Measurements from ENCODE around the gene DUOXA2. TPM values are rescaled to one million over a fixed set of nuclear protein-coding genes. Genes with fewer than 3 reads are reported as not detected.

Gene DUOXA2
- total RNA-seq, 2 donors from 2014 or later = 30.2 to 48.5 TPM

- no peaks in the 10 kb centered on the region for H3K9me3 ChIP-seq
- no peak overlapping the region for H3K9ac ChIP-seq (ENCODE audit: low read depth in 2 of 2, low read length in 2 of 2)
- H3K36me3 ChIP-seq = no peaks in the 10 kb centered on the region
- H3K27me3 ChIP-seq = no peaks in the 10 kb centered on the region
- intact Hi-C loops (cut with DNase I) = no loop called here
- H3K4me3 ChIP-seq = no peak overlapping the region
- H3K4me1 ChIP-seq = no peaks in the 10 kb centered on the region
- H3K27ac ChIP-seq = no peak overlapping the region
- TF ChIP-seq CTCF (IDR thresholded peaks at IDR 0.05) = no peak
- no peak for DNase-seq
These were observed 27.3 kb downstream of the DUOXA2 start for GRCh38 chr15:45141386-45141785.

- no peak overlapping the region for H3K4me3 ChIP-seq
- H3K9ac ChIP-seq (ENCODE audit: low read depth in 2 of 2, low read length in 2 of 2) = no peak overlapping the region
- no peaks in the 10 kb centered on the region for H3K9me3 ChIP-seq
- no peak for TF ChIP-seq CTCF (IDR thresholded peaks at IDR 0.05)
- H3K4me1 ChIP-seq = no peaks in the 10 kb centered on the region
- intact Hi-C loops (cut with DNase I) = no loop called here
- H3K27ac ChIP-seq = no peak overlapping the region
- H3K36me3 ChIP-seq = no peaks in the 10 kb centered on the region
- DNase-seq = no peak
- H3K27me3 ChIP-seq = no peaks in the 10 kb centered on the region
These were observed 28.9 kb downstream of the DUOXA2 start for GRCh38 chr15:45143056-45143455.

GRCh38 chr15:45143946-45144345 lies 29.8 kb downstream of the DUOXA2 start:
- Histone ChIP-seq H3K9me3 (no peaks in the 10 kb centered on the region), H3K4me3 (no peak overlapping the region), H3K27me3 (no peaks in the 10 kb centered on the region), H3K27ac (no peak overlapping the region), H3K9ac (ENCODE audit: low read depth in 2 of 2, low read length in 2 of 2) (no peak overlapping the region), H3K36me3 (no peaks in the 10 kb centered on the region), H3K4me1 (no peaks in the 10 kb centered on the region)
- no peak for DNase-seq
- intact Hi-C loops (cut with DNase I) = no loop called here
- TF ChIP-seq CTCF (IDR thresholded peaks at IDR 0.05) = no peak

- no peak overlapping the region for H3K27ac ChIP-seq
- no peaks in the 10 kb centered on the region for H3K27me3 ChIP-seq
- H3K9ac ChIP-seq (ENCODE audit: low read depth in 2 of 2, low read length in 2 of 2) = no peak overlapping the region
- H3K36me3 ChIP-seq = no peaks in the 10 kb centered on the region
- H3K4me3 ChIP-seq = no peak overlapping the region
- intact Hi-C loops (cut with DNase I) = no loop called here
- no peaks in the 10 kb centered on the region for H3K4me1 ChIP-seq
- no peak for TF ChIP-seq CTCF (IDR thresholded peaks at IDR 0.05)
- H3K9me3 ChIP-seq = no peaks in the 10 kb centered on the region
- no peak for DNase-seq
These were observed 30.6 kb downstream of the DUOXA2 start for GRCh38 chr15:45144775-45145174.

GRCh38 chr15:45146405-45146804 lies 32.3 kb downstream of the DUOXA2 start:
- Histone ChIP-seq H3K9me3 (no peaks in the 10 kb centered on the region), H3K9ac (ENCODE audit: low read depth in 2 of 2, low read length in 2 of 2) (no peak overlapping the region), H3K27me3 (no peaks in the 10 kb centered on the region), H3K4me3 (no peak overlapping the region), H3K36me3 (no peaks in the 10 kb centered on the region), H3K27ac (no peak overlapping the region), H3K4me1 (no peaks in the 10 kb centered on the region)
- no peak for DNase-seq
- intact Hi-C loops (cut with DNase I) = no loop called here
- TF ChIP-seq CTCF (IDR thresholded peaks at IDR 0.05) = no peak

- no peaks in the 10 kb centered on the region for H3K36me3 ChIP-seq
These were observed 33.5 kb downstream of the DUOXA2 start for GRCh38 chr15:45147606-45148005.

More at GRCh38 chr15:45147606-45148005, 33.5 kb downstream of the DUOXA2 start:
- no peak for DNase-seq
- H3K27me3 ChIP-seq = no peaks in the 10 kb centered on the region
- H3K4me1 ChIP-seq = no peaks in the 10 kb centered on the region
- no peak for TF ChIP-seq CTCF (IDR thresholded peaks at IDR 0.05)
- intact Hi-C loops (cut with DNase I) = no loop called here
- H3K4me3 ChIP-seq = no peak overlapping the region
- no peak overlapping the region for H3K27ac ChIP-seq
- H3K9me3 ChIP-seq = no peaks in the 10 kb centered on the region
- no peak overlapping the region for H3K9ac ChIP-seq (ENCODE audit: low read depth in 2 of 2, low read length in 2 of 2)
